ENCODE results near the gene PDE7B.

- TF ChIP-seq POLR2AphosphoS5 (IDR thresholded peaks at IDR 0.05) (no peak), POLR2A (IDR thresholded peaks at IDR 0.05) (no peak)
- TF ChIP-seq, protein P1, sequence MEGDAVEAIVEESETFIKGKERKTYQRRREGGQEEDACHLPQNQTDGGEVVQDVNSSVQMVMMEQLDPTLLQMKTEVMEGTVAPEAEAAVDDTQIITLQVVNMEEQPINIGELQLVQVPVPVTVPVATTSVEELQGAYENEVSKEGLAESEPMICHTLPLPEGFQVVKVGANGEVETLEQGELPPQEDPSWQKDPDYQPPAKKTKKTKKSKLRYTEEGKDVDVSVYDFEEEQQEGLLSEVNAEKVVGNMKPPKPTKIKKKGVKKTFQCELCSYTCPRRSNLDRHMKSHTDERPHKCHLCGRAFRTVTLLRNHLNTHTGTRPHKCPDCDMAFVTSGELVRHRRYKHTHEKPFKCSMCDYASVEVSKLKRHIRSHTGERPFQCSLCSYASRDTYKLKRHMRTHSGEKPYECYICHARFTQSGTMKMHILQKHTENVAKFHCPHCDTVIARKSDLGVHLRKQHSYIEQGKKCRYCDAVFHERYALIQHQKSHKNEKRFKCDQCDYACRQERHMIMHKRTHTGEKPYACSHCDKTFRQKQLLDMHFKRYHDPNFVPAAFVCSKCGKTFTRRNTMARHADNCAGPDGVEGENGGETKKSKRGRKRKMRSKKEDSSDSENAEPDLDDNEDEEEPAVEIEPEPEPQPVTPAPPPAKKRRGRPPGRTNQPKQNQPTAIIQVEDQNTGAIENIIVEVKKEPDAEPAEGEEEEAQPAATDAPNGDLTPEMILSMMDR (IDR thresholded peaks at IDR 0.05): no peak
Measured at GRCh38 chr6:136150961-136151360, 299.5 kb downstream of the PDE7B start.
